Activated CD8-positive, alpha-beta memory T cell treated with anti-CD3 and anti-CD28 coated beads for 48 hours (primary cell): ENCODE measurements around the gene PDE11A.

Experiments
- DNase-seq, 3 experiments: peaks; one replicate each; pipeline ENCODE4 v3.0.0-alpha.2; 2020; ENCODE audit warnings: low read depth in 2 of 3, low spot score in 2 of 3

Gene PDE11A

GRCh38 chr2:177604271-177605065, 468.1 kb downstream of the PDE11A start:
- no peak for DNase-seq

- no peak for DNase-seq
These were observed 468.8 kb downstream of the PDE11A start for GRCh38 chr2:177603768-177604167.

GRCh38 chr2:177603181-177603580, 469.4 kb downstream of the PDE11A start:
- DNase-seq = no peak

- no peak for DNase-seq
These were observed 469.9 kb downstream of the PDE11A start for GRCh38 chr2:177602611-177603164.

- DNase-seq = no peak
These were observed 471.7 kb downstream of the PDE11A start for GRCh38 chr2:177600917-177601316.

- no peak for DNase-seq
These were observed 472.6 kb downstream of the PDE11A start for GRCh38 chr2:177599956-177600355.

- no peak for DNase-seq
These were observed 473.4 kb downstream of the PDE11A start for GRCh38 chr2:177599139-177599688.

GRCh38 chr2:177598326-177599138, 474.0 kb downstream of the PDE11A start:
- no peak for DNase-seq

- DNase-seq = no peak
These were observed 474.8 kb downstream of the PDE11A start for GRCh38 chr2:177597759-177598158.

- no peak for DNase-seq
These were observed 475.7 kb downstream of the PDE11A start for GRCh38 chr2:177596866-177597265.

- DNase-seq = no peak
These were observed 477.3 kb downstream of the PDE11A start for GRCh38 chr2:177595126-177595845.

- no peak for DNase-seq
These were observed 479.2 kb downstream of the PDE11A start for GRCh38 chr2:177593402-177593801.

- DNase-seq = no peak
These were observed 479.6 kb downstream of the PDE11A start for GRCh38 chr2:177592945-177593344.

GRCh38 chr2:177592397-177592796, 480.2 kb downstream of the PDE11A start:
- no peak for DNase-seq

GRCh38 chr2:177589186-177589585, 483.4 kb downstream of the PDE11A start:
- DNase-seq = no peak

- DNase-seq = no peak
These were observed 483.9 kb downstream of the PDE11A start for GRCh38 chr2:177588671-177589070.

GRCh38 chr2:177587371-177587770, 485.2 kb downstream of the PDE11A start:
- DNase-seq = no peak

GRCh38 chr2:177586154-177586553, 486.4 kb downstream of the PDE11A start:
- no peak for DNase-seq

- DNase-seq = no peak
These were observed 487.2 kb downstream of the PDE11A start for GRCh38 chr2:177585234-177585863.

- no peak for DNase-seq
These were observed 488.4 kb downstream of the PDE11A start for GRCh38 chr2:177584030-177584692.
